Ectodermal cell (in vitro differentiated cells): ENCODE results near the gene ZFYVE28.

Experiments used
- H3K27ac ChIP-seq: 2 replicates; pipeline ENCODE4 v1.7.0; 2013; ENCODE audit warnings: mild to moderate bottlenecking, low read depth, low read length; ENCODE audit not compliant: insufficient read depth, poor library complexity, severe bottlenecking
- H3K27me3 ChIP-seq: 2 replicates; pipeline ENCODE4 v1.7.0; 2013; ENCODE audit warnings: mild to moderate bottlenecking, low read length; ENCODE audit not compliant: insufficient read depth, control insufficient read depth, poor library complexity, severe bottlenecking
- H3K36me3 ChIP-seq: one replicate; pipeline ENCODE4 v1.7.0; 2013; ENCODE audit warnings: low read length; ENCODE audit not compliant: control insufficient read depth, insufficient read depth
- H3K4me1 ChIP-seq: one replicate; pipeline ENCODE4 v1.7.0; 2013; ENCODE audit warnings: low read length; ENCODE audit not compliant: control insufficient read depth, insufficient read depth
- H3K4me3 ChIP-seq: 2 replicates; pipeline ENCODE4 v1.7.0; 2013; ENCODE audit warnings: low read depth, low read length, control low read depth; ENCODE audit not compliant: insufficient read depth
- H3K9me3 ChIP-seq: 2 replicates; pipeline ENCODE4 v1.7.0; 2013; ENCODE audit warnings: mild to moderate bottlenecking, low read length, moderate library complexity; ENCODE audit not compliant: control insufficient read depth
- WGBS, 2 experiments: methylation state at CpG; one replicate each; pipeline ENCODE4 v1.1.7; 2013; ENCODE audit warnings: missing lambda C conversion rate in 2 of 2; 5-methylcytosine and 5-hydroxymethylcytosine counted together

The ZFYVE28 gene

DNA sequence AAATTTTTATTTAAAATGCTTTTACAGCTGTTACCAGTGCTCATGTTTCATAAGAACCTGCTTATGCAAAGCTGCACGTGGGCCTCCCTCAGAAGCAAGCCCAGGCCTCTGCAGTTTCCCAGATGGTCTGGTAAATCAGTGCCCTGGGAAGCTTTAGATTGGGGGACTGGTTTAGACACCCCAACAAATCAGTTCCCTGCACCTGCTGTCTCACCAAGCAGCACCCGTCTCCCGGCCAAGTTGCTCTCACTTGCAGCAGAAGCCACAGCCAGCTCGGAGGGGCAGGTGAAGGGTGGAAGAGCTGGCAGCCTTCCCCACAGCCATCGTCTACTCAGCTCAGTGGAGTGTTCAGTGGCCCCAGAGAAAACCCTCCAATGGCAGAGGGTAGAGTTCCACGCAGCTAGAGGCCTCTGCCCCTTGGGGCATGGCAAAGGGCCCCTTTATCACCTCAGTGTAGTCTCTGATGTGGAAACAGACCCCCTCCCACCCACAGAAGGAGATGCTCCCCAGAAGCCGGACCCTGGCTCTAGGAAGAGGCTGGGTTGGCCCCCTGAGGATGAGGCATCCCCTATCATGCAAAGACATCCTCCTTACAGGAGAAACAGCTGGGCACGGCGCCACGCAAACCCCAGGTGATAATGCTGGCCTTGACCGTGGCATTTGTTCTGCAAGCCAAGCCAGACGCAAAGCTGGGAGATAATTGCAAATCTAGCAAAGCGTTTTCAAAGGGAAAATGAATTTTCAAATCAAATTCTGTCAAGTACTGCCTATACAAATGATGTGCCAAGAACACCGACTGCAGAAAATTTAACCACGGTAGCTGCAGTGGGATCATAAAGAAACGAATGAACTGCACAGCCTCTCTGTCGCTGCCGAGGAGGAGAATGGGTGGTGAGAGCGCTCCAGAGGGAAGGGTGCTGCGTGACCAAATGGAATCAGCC lies 51.9 kb downstream of the ZFYVE28 start:
- H3K36me3 ChIP-seq, result no peaks in the 10 kb centered on the region
- H3K27me3 ChIP-seq, result no peaks in the 10 kb centered on the region
- no peak overlapping the region for H3K27ac ChIP-seq
- H3K9me3 ChIP-seq, result no peaks in the 10 kb centered on the region
- no peak overlapping the region for H3K4me3 ChIP-seq
- peaks cover 11% of the 10 kb centered on the region for H3K4me1 ChIP-seq
- WGBS, 2 experiments, result 89 to 90% methylated on average over 20 of the region's 20 CpGs

- Histone ChIP-seq H3K4me3 (no peak overlapping the region), H3K4me1 (peaks cover 11% of the 10 kb centered on the region), H3K9me3 (no peaks in the 10 kb centered on the region), H3K36me3 (no peaks in the 10 kb centered on the region), H3K27me3 (no peaks in the 10 kb centered on the region), H3K27ac (no peak overlapping the region)
- 91% methylated on average over 9 of the region's 9 CpGs for WGBS, 2 experiments
These were observed 52.6 kb downstream of the ZFYVE28 start for GRCh38 chr4:2365913-2366210.

- no peaks in the 10 kb centered on the region for H3K27me3 ChIP-seq
- H3K27ac ChIP-seq, result no peak overlapping the region
- peaks cover 14% of the 10 kb centered on the region for H3K4me1 ChIP-seq
- H3K36me3 ChIP-seq, result no peaks in the 10 kb centered on the region
- no peak overlapping the region for H3K4me3 ChIP-seq
- 95% methylated on average over 41 of the region's 41 CpGs for WGBS, 2 experiments
- H3K9me3 ChIP-seq, result no peaks in the 10 kb centered on the region
These were observed 53.2 kb downstream of the ZFYVE28 start for GRCh38 chr4:2365054-2365912.

GRCh38 chr4:2364654-2365053 lies 53.8 kb downstream of the ZFYVE28 start:
- H3K9me3 ChIP-seq, result no peaks in the 10 kb centered on the region
- H3K27ac ChIP-seq, result no peak overlapping the region
- no peaks in the 10 kb centered on the region for H3K36me3 ChIP-seq
- no peak overlapping the region for H3K4me3 ChIP-seq
- WGBS, 2 experiments, result 95 to 96% methylated on average over 47 of the region's 47 CpGs
- H3K4me1 ChIP-seq, result peaks cover 18% of the 10 kb centered on the region
- H3K27me3 ChIP-seq, result no peaks in the 10 kb centered on the region

DNA sequence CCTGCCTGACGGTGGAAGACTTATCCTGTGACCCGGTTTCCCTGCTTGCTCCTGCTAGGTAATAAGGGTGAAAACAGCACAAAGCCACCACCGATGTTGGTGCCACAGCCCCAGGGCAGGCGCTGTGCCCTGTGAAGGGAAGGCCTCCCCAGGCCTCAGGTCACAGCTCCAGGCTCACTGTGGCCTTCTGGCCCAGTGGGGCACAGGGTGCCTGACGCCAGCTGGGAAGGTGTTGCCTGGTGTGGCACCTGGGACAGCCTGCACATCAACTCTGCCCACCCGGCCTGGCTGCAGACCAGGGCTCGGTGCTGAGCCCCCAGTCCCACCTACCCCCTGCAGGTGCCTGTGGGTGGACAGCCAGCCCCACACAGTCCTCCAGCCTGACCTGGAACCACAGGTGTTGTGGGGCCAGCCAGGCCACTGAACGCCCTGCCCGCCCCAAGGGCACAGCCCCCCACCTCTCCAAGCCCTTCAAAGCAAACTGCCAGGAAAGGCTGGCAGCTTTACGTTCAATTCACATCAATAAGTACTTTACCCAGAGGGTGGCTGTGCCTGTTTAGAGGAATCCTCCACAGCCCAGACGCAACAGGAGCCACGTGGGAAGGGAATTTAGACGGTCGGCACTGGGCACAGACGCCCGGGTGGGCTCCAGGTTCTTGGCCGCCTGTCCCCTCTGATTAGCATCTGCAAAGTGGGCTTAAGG lies 54.3 kb downstream of the ZFYVE28 start:
- WGBS, 2 experiments, result 91 to 94% methylated on average over 17 of the region's 17 CpGs
- H3K27me3 ChIP-seq, result no peaks in the 10 kb centered on the region
- no peaks in the 10 kb centered on the region for H3K9me3 ChIP-seq
- no peak overlapping the region for H3K4me3 ChIP-seq
- H3K27ac ChIP-seq, result no peak overlapping the region
- peaks cover 18% of the 10 kb centered on the region for H3K4me1 ChIP-seq
- H3K36me3 ChIP-seq, result no peaks in the 10 kb centered on the region

DNA sequence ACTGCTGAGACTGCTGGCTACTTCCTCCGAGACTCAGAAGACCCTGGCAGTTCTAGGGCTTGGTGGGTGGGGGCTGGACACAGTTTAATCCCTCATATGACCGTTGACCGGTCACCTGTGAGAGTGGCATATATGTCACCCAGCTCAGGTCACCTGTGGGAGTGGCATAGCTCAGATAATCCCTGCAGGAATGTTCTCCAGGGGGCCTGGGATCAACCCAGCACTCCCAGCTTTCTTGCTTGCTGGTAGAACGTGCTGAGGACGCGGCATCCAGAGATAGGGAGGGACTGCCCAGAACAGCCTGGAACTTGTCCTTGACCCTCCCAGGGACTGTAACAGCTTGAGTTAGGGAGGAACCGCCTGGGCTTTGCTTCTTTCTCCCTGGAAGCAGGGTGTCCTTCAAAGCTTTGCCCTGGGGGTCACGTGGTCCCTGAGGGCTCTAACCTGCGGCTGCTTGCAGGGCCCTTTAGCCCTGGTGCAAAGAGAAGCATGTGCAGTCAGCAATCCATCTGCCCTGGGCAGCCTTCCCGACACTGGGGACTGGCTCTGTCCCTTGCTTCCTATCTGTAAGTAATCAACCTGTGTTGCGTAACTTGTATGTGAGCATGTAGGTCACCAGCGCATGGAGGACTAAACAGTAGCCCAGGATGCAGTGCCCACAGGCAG lies 55.3 kb downstream of the ZFYVE28 start:
- Histone ChIP-seq H3K4me3 (no peak overlapping the region), H3K36me3 (no peaks in the 10 kb centered on the region), H3K27me3 (no peaks in the 10 kb centered on the region), H3K9me3 (no peaks in the 10 kb centered on the region), H3K4me1 (peaks cover 18% of the 10 kb centered on the region), H3K27ac (no peak overlapping the region)
- WGBS, 2 experiments, result 84 to 85% methylated on average over 12 of the region's 12 CpGs

- 87% methylated on average over 15 of the region's 15 CpGs for WGBS, 2 experiments
- H3K9me3 ChIP-seq, result no peaks in the 10 kb centered on the region
- H3K4me1 ChIP-seq, result peaks cover 18% of the 10 kb centered on the region
- H3K27ac ChIP-seq, result no peak overlapping the region
- no peaks in the 10 kb centered on the region for H3K27me3 ChIP-seq
- no peaks in the 10 kb centered on the region for H3K36me3 ChIP-seq
- H3K4me3 ChIP-seq, result no peak overlapping the region
These were observed 56.0 kb downstream of the ZFYVE28 start for GRCh38 chr4:2362266-2363055.

DNA sequence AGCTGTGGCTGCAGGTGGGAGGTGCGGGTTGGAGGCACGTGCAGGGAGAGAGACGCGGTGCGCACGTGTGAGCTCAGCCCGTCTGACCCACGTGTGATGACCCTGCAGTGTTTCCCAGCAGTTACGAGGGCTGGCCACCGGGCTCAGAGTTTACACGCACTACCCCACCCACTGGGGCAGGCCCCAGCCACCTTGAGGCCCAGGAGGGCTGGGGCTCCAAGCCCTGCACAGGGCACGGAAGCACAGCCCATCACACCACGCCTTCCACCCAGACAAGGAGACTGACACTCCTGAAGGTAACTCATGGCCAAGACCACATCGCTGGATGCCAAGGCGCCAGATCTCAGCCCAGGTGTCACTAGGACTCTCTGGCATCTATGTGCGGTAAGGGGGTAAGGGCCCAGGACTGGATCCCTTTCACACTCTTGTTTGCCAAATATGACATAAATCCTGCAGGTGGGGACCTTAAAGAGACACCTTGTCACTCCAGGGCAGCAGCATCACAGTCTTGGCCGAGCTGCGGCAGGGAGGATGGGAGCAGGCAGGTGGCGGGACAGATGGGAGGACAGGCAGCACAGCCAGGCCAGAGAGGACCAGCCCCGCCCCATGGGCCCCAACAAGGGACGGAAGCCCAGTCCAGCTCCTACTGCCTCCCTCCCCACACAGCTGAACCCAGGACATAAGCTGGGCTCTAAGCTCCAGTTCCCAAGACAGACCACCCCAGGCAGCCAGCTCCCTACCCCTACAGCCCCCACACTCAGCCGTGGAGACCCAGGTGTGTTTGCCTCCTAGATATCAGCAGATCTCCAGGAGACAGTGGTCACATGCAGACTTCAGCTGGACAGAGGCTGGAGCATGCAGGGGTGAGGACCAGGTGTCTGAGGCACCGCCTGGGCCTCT lies 56.8 kb downstream of the ZFYVE28 start:
- peaks cover 18% of the 10 kb centered on the region for H3K4me1 ChIP-seq
- no peaks in the 10 kb centered on the region for H3K9me3 ChIP-seq
- H3K27me3 ChIP-seq, result no peaks in the 10 kb centered on the region
- 88 to 89% methylated on average over 23 of the region's 23 CpGs for WGBS, 2 experiments
- H3K36me3 ChIP-seq, result no peaks in the 10 kb centered on the region
- H3K4me3 ChIP-seq, result no peak overlapping the region
- H3K27ac ChIP-seq, result no peak overlapping the region

GRCh38 chr4:2360396-2360730 lies 58.1 kb downstream of the ZFYVE28 start:
- Histone ChIP-seq H3K4me1 (peaks cover 18% of the 10 kb centered on the region), H3K4me3 (no peak overlapping the region), H3K27me3 (no peaks in the 10 kb centered on the region), H3K36me3 (no peaks in the 10 kb centered on the region), H3K27ac (no peak overlapping the region), H3K9me3 (no peaks in the 10 kb centered on the region)
- WGBS, 2 experiments, result 65 to 68% methylated on average over 6 of the region's 6 CpGs
